Upper lobe of left lung (tissue), 4 donors: ENCODE measurements around the gene PDE1A.

Experiments
- CTCF ChIP-seq, 6 experiments: fragments of 450-650 bp in 4 of 6; fragments of 200-600 bp in 2 of 6; sonication (generic) in 2 of 6; IDR thresholded peaks; one replicate each; pipeline ENCODE4 v1.5.1; 2016 to 2019; ENCODE audit warnings: antibody characterized with exemption in 6 of 6
- EP300 ChIP-seq, 4 donors: sonication (generic); formaldehyde crosslinking; IDR thresholded peaks; one replicate each; pipeline ENCODE4 v1.5.1; 2017; ENCODE audit warnings: antibody characterized with exemption in 4 of 4, control low read depth in 2 of 4
- POLR2A ChIP-seq, 4 donors: fragments of 450-650 bp; IDR thresholded peaks; one replicate each; pipeline ENCODE4 v1.5.1; 2016 to 2017; ENCODE audit warnings: antibody characterized with exemption in 4 of 4, mild to moderate bottlenecking in 2 of 4
- POLR2AphosphoS5 ChIP-seq, 2 donors: sonication (generic); formaldehyde crosslinking; IDR thresholded peaks; one replicate each; pipeline ENCODE4 v1.5.1; 2017; ENCODE audit warnings: antibody characterized with exemption in 2 of 2

DNA sequence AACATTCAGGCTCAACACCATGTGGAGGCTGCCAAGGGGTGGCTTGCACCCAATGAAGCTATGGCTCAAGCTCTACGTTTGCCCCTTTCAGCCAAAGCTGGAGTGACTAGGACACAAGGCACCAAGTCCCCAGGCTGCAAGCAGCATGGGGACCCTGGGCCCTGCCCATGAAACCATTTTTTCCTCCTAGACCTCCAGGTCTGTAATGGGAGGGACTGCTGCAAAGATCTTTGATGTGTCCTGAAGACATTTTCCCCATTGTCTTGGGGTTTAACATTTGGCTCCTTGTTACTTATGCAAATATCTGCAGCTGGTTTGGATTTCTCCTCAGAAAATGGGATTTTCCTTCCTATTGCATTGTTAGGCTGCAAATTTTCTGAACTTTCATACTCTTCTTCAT lies 51.0 kb downstream of the PDE1A start:
- TF ChIP-seq POLR2A (IDR thresholded peaks at IDR 0.05) (no peak), CTCF (IDR thresholded peaks at IDR 0.05) (no peak), EP300 (IDR thresholded peaks at IDR 0.05) (no peak), POLR2AphosphoS5 (IDR thresholded peaks at IDR 0.05) (no peak)
